HFF-Myc (cell line): ENCODE measurements around the gene ZSWIM7.

Experiments used
- DNase-seq: peaks from one replicate; pipeline ENCODE4 v3.0.0-alpha.2; 2011; ENCODE audit warnings: low read depth; ENCODE audit errors: extremely low read depth
- H3K4me3 ChIP-seq: replicated peaks from 2 replicates; pipeline ENCODE4 v1.5.1; 2011; ENCODE audit warnings: low read depth, mild to moderate bottlenecking, control low read depth, low read length
- CTCF ChIP-seq: IDR thresholded peaks from 2 replicates; pipeline ENCODE4 v1.5.1; 2012; ENCODE audit warnings: mild to moderate bottlenecking, low read depth, low read length, control low read depth; ENCODE audit errors: missing control alignments

ZSWIM7 gene

GRCh38 chr17:15977894-15978293, 21.6 kb downstream of the ZSWIM7 start:
- peak; percentile 8 for TF ChIP-seq CTCF
- no peak overlapping the region for H3K4me3 ChIP-seq
- no peak for DNase-seq

- H3K4me3 ChIP-seq: no peak overlapping the region
- no peak for DNase-seq
- TF ChIP-seq CTCF: no peak
These were observed 25.7 kb downstream of the ZSWIM7 start for GRCh38 chr17:15973834-15974233.

GRCh38 chr17:15973016-15973415, 26.5 kb downstream of the ZSWIM7 start:
- no peak overlapping the region for H3K4me3 ChIP-seq
- no peak for DNase-seq
- TF ChIP-seq CTCF: no peak

GRCh38 chr17:15972497-15972951, 27.0 kb downstream of the ZSWIM7 start:
- no peak overlapping the region for H3K4me3 ChIP-seq
- DNase-seq: no peak
- no peak for TF ChIP-seq CTCF

- DNase-seq: no peak
- TF ChIP-seq CTCF: no peak
- H3K4me3 ChIP-seq: no peak overlapping the region
These were observed 27.6 kb downstream of the ZSWIM7 start for GRCh38 chr17:15971882-15972281.

GRCh38 chr17:15971098-15971678, 28.3 kb downstream of the ZSWIM7 start:
- no peak for DNase-seq
- TF ChIP-seq CTCF: no peak
- H3K4me3 ChIP-seq: no peak overlapping the region

GRCh38 chr17:15970500-15970899, 29.0 kb downstream of the ZSWIM7 start:
- DNase-seq: no peak
- no peak for TF ChIP-seq CTCF

More at GRCh38 chr17:15970500-15970899, 29.0 kb downstream of the ZSWIM7 start:
- no peak overlapping the region for H3K4me3 ChIP-seq
